IPS-NIHi11 (cell line): ENCODE data around the gene CBX5.
"Not testable (repeated sequence)": the region's sequence is repeated elsewhere in the genome, so short reads cannot be mapped to it uniquely, and the experiment has no call there.

Experiments
- DNase-seq: peaks from one replicate; pipeline ENCODE4 v3.0.0; 2012; ENCODE audit warnings: mixed read lengths, low spot score

The CBX5 gene

DNA sequence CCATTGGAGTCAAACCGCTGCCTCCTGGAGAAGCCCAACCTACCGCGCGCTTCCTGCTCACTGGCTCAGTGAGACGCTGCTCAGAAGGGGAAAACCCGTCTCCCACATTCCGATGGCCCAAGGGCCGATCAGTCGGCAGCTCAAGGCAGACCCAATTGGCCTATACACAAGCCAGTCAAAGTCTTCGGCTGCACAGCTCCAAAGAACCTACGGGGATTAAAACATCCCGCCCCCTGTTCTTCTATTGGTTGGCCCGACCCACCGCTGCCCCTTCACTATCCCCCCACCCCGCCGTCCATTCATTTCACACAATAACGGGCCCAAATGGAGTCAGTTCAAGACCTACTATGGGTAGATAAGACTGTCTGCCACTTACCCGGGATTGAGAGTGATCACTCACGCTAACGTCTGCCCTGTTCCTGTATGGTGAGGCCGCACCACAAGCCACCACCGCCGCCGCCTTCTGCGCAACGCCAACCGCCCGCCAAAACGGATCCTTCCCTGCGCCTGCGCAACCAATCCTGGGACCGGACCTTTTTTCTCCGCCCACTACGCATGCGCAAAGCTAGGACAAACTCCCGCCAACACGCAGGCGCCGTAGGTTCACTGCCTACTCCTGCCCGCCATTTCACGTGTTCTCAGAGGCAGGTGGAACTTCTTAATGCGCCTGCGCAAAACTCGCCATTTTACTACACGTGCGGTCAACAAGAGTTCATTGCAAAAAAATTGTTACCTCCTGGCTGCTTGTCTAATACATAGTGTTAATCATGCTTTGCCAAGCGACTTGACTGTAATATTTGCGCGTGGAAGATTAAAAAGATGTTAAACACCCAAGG is at the start of gene CBX5:
Gene CBX5 (minus strand): TSS at position 491 of the 836 bp plus-strand sequence. CDS start 22,472 bp downstream, outside the sequence.
- peak; percentile 92 for DNase-seq

DNA sequence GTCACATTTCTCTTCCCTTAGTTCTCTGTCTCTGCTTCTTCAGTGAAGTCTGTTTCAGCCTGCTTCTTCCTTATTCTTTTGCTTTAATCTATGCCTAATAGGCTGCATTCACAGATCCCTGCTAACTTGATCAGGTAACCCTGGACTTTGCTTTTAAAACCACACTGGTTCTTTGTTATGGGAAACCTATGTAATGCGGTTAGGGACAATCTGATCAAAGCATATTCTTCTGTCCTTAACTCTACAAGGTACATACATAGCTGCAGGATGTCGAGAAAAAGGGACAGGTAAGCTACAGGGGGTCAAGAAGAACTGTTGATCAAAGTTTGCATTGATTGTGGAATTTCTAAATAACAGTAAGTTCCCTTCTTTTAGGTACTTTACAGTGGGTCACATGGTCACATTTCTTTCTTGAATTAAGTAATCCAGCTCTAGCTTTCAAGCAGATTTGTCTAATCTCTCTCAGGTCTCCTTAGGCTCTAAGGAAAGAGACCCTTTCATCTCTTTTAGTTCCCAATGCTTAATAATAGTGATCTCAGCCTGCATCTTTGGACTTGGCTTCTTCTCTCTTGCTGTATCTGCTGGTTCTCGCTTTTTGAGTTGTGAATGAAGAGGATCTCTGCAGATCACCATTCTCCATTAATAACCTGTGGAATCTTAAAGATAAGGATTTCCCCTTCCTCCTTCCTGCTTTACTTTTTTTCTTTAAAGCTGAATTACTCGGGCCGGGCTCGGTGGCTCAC is 48.8 kb upstream of the CBX5 start:
- no peak for DNase-seq

DNA sequence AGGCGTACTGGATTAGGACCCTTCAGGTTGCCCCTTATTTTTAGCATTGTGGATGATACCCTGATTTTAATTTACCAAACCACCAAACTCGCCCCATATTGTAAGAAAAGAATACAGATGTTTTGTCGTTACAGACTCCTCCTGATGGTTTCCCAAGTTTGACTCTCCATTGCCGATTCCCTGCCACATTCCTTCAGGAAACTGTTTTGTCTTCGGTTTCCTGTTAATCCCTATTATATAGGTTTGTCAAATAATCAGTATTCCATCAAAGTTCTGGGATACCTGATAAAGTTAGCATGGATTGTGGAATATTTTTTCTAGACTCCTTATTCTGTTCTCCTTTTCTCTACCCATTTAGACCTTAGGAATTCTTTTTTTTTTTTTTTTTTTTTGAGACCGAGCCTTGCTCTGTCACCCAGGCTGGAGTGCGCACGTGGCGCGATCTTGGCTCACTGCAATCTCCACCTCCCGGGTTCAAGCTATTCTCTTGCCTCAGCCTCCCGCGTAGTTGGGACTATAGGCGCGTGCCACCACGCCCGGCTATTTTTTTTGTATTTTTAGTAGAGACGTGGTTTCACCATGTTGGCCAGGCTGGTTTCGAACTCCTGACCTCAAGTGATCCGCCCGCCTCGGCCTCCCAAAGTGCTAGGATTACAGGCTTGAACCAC is 45.7 kb upstream of the CBX5 start:
- DNase-seq, result not testable (repeated sequence)

DNA sequence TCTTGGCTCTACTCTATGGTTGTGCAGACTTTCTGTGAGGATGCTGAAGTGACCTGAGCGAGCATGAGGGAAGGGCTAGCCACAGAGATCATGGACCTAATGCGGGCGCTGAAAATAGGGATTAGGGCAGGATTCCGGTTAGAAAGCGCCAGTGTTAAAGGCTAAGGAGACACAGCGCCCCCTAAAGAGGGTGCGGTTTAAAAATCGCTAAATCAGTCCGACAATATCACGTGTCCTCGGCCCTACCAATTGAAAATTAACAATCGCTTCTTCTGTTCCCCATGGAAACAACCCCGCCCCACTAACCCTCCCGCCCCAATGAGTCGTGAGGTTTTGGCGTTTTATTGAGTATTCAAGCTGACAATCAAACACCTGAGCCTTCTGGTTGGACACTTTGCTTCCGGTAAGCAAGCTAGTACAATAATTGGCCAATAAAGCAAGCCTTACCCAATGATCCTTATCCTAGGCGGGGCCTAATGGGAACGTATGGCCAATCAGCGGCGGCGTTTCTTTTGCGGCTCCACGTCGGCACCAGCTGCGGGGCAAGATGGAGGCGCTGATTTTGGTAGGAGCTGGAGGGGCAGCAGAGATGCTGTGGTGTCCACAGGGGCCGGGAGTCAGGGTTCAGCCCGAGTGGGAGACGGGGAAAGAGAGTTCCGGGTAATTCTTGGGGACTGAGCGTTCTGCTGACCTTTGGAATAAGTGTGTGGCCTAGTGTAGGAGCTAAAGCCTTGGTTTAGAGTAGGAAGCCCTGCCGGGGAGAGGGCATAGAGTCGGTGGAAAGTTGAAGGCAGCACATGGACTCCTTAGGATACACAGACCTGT is 44.9 kb upstream of the CBX5 start, which contains the start of gene COPZ1:
Gene COPZ1 (plus strand): TSS at position 515 of the 825 bp plus-strand sequence. CDS start 33 bp downstream, at position 548.
- peak; percentile 95 for DNase-seq

DNA sequence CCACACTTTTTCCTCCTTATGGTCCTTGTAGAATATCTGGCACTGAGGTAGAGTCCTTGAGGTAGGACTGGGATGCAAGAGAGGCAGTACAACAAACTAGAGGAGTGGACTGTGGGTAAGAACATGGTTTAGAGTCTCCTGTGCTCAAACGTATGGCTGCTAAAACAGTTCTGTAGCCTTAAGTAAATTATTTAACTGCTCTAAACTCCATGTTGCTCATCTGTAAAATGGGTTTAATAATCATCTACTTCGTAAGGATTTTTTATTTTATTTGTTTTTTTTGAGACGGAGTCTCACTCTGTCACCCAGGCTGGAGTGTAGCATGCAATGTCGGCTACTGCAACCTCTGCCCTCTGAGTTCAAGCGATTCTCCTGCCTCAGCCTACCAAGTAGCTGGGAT is 41.4 kb upstream of the CBX5 start:
- no peak for DNase-seq

DNA sequence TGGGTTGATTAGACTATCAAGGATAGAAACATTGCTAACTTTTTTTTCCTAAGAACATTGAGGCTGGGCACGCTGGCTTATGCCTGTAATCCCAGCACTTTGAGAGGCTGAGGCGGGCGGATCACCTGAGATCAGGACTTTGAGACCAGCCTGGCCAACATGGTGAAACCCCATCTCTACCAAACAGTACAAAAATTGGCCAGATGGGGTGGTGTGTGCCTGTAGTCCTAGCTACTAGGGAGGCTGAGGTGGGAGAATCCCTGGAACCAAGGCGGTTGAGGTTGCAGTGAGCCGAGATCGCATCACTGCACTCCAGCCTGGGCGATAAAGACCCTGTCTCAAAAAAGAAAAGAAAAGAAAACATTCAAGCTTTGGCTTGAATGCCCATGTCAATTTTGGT is 32.4 kb upstream of the CBX5 start:
- DNase-seq, result not testable (repeated sequence)

DNA sequence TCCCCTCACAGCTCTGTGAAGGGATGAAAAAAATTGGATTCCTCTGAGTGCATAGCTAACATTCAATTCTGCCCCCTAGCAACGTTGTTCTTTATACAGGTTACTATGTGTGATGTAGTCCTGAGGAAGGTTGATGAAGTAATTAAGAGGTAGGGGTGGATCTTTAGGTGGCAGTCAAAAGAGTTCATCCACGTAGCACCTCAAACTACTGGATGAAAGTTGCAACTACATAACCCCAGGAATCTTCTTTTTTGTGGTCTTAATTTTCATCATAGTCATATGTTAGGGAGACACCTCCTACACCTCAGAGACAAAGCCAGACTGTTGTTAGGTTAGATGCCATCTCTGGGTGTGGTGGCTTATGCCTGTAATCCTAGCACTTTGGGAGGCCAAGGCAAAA is 31.1 kb upstream of the CBX5 start:
- DNase-seq, result no peak

DNA sequence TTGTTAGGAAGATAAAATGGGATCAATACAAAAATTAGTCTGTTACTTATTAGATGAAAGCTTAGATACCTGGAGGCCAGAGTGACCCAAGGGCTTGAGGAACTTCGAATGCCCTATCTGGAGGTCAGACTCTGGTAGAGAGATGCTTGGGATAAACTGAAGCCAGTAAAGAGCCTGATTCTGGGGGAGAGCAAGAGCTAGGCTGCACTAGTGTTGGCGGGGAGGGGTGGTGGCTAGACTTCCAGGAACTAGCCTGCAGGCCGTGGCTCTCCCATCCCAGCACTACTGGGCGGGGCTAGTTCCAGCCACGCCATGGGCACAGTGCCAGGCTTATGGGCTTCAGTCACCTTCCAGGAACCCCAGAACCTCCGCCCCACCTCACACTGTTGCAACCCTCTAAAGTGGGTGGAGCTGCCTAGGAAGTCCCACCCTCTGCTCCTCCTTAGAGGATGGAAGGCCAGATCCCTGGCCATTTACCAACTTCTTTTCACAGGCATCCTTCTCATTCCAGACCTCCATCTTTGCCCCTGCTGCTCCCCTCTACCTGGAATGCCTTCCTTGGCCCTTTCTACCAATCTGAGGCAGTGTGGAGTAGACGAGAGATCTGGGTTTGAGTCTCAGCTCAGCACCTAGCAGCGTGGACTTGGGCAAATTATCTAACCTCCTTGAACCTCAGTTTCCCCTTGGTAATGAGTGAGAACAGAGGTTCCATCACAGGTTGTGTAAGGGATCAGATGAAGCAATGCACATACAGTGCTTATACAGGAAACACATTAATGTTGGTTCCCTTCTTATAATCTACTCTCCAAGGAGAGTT is 27.2 kb upstream of the CBX5 start:
- DNase-seq, result peak; percentile 63

DNA sequence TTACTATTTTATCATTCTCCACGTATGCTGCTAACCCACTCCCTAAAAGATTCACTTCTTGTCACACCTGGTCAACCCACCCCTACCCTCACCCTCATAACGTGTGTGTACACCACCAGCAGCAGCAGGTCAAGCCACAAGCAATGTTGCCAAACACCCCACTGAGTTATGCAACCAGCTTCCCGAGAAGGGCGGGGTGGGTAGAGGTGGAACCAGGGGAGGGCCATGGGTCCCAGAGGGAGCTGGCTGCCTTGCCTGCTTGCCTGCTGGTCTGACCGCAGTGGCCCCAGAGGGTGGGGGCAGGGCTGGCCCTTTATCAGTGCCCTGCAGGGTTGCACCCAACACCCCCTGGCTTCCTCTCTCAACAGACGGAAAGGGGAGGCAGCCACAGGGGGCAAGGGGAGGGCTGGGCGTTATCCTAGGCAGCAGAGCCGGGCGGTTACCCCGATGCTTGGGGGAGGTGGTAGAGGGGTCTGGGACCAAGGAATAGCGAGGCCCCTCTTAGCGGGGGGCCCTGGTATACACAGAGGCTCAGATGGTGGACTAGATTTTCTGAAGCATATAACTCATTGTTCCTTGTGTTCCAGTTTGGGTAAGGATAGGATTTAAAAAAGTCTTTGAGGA is 24.4 kb upstream of the CBX5 start:
- DNase-seq, result peak; percentile 76

DNA sequence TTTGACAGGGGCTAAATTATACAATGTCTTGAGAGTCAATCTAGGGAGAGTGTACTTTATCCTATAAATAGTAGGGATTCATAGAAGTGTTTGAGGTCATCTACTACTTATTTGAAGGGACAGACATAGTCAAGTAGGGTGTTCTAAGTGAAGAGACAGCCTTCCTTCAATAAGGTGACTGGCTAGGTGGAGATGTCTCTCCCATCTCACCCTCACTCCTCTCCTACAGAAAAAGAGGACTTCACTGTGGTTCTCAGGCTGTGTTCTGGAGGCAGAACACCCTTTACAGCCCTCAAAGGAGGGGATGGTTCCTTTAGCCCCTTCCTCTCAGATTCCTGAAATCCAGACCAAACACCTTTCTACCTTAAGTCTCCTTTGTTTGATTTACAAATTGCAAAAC is 23.7 kb upstream of the CBX5 start:
- DNase-seq, result no peak

DNA sequence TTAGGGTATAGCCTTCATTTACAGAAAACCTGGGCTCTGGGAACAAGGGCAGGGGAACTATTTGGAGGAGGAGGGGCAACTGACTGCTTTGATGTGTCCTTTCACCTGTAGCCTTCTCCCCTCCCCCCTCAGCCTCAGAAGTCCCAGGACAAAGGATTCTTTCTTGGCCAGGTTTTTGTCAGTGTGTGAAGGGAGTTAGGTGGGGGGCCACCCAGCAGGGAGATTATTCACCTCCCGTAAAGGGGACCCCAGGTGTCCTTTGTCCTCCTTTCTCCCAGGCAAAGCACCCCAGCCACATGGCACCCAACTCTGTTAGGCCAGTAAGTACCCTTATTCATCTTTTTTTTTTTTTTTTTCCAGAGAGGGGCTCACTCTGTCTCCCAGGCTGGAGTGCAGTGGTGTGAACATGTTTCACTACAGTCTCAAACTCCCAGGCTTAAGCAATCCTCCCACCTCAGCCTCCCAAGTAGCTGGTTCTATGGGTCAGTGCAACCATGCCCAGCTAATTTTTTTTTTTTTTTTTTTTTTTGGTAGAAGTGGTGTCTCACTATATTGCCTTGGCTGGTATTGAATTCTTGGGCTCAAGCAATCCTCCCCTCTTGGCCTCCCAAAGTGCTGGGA is 21.6 kb upstream of the CBX5 start:
- DNase-seq, result peak; percentile 67

DNA sequence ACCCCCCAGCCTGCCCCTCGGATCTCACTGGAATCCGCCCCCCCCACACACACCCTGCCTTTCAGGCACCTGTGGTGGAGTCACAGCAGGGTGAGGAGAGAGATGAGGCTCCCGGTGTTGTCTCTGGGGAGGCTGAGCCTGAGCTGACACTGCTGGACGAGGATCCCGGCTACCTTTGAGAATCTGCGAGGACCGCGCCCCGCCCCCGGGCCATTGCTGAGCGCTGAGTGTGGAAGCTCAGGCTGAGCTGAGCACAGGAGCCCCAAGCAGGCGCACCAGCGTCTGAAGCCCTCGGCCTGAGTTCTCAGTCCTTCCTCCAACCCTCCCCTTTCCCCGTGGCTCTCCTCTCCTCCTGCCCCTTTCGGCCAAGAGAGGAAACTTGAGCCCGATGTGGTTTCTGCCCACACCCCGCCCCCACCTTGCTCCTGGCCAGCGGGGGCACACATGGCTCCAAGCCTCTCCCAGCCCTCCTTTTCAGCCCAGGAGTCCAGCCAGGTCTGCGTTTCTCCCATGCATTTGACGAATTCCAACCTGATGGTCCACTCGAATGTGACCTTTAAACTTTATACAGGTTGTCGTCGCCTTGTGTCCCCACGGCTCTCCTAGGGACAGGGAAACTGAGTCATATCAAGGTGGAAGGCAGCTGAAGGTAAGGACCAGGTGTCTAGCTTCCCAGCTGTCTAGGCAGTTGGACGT is 21.0 kb upstream of the CBX5 start, which contains the start of gene NFE2:
Gene NFE2 (minus strand): TSS at position 284 of the 696 bp plus-strand sequence. CDS start 5,767 bp downstream, outside the sequence.
- DNase-seq, result peak; percentile 86

DNA sequence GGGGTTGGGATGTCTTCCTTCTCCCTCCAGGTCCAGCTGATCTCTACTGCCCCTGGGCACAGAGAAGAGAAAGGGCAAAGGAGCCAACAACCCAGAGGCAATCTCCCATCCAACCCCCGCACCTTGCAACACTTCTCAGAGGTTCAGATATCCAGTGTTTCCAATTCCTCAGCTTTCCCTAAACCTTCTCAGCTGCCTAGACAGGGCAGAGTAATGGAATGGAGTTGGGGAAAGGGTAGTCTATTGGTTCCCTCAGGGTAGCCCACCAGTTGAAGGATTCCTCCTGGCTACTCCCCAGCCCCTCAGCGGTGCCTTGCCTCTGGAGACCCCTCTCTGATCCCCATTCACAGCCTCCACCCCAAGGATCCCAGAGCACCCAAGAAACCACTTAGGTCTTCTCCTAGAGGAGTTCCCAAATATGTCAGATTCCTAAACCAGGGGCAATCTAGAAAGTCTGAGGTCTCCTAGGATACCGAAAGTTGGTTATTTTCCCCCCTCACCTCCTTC is 20.4 kb upstream of the CBX5 start:
- no peak for DNase-seq

DNA sequence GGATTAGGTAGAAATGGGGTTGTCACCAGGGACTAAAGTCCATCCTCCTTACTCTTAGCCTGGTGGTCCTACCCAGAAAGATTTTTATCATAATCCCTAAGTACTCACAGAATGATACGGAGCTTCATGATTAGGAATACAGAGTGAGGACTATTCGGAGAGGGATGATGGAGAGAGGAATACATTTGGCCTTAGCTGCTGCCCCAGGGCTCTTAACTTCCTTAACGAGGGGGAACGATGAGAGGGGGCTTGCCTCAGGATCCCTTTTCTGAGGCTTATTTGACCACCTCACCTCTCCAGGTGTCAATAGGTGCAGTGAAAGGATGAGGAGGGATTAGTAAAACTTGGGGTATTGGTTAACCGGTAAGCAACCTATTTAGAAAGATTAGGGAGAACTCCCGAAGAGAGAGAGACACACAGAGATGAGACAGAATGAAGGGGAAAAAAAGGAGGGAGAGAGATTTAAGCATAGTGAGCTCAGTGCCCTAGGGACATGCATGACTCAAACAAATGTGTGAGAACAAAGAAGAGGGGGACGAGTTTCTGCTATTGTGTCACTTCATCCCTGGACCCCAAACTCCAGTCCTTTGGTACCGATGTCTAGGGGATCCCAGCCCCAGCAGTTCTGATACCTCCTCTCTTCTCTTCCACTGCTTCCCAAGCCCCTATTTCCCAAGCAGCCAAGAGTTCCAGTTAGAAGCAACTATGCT is 19.7 kb upstream of the CBX5 start:
- no peak for DNase-seq

DNA sequence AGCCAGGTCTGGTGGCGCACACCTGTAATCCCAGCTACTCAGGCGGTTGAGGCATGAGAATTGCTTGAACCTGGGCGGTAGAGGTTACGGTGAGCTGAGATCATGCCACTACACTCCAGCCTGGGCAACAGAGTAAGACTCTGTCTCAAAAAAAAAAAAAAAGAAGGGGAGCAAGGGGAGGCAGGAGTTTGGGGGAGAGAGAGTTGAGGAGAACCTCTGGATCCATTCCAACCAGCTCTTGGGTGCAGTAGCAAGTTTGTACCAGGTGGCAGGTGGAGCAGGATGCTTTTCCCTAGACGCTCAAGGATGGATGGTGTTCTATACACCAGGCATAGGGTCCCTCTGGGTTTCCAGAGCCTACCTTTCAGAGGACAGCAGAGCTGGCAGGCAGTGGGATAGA is 19.0 kb upstream of the CBX5 start:
- no peak for DNase-seq

DNA sequence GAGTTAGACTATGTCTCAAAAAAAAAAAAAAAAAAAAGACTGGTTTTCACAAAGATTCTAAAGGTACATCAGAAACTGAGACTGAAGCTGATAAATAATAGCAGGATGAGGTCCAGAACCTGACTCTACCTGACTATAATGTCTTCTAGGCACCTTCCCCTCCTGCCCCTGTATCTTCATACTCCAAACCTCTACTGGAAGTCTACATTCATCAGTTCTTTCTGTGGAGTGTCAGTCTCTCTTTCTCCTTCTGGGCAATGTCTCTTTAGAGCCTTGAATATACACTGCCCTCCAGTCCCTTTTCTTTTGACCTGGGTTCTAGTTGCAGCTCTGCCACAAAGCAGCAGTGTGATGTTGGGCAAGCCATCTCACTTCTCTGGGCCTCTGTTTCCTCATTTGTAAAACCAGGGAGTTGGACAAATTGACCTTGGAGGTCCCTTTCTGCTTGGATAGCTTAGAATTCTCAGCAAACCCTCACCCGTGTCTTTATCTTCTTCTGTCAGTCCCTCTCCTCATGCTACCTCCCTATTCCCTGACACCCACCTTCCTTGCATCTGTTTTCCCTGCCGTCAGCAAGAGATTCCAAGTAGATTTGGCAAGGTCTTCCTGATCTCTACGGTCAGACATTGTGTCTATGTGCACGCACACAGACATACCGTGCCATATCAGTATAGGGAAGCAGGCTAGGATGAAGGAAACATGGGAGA is 16.6 kb upstream of the CBX5 start:
- no peak for DNase-seq

DNA sequence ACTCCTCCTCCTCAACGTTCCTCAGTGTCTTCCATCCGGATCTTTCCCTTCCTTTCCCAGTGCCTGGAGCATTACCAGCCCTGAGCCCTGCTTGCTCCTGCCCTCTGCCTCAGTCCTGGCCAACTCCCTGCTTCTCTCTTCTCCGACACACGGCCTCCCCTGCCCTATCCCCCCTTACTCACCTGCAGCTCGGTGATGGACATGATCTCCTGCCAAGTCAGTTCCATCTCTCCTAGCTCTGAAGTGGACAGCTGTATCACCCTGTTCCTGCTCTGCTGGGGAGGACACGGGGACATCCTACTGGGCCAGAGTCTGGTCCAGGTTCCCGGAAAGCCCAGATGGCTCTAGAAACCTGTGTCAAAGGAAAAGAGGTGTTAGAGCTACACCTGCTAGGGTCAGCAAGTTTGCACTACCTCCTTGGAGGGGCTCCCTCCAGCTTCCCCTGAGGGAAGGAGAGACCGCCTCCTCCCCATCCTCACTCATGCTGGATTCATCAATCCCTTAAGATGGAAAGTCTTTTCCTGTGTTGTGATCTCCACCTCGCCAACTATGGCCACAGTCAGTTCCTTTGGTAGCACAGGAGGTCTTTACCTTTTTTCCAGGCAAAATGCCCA is 15.1 kb upstream of the CBX5 start:
- DNase-seq, result no peak
